Type B pancreatic cell (in vitro differentiated cells): ENCODE data around the gene MAVS. TPM values are rescaled to one million over a fixed set of nuclear protein-coding genes. Genes with fewer than 3 reads are reported as not detected.
A peak's percentile ranks its signal among the peaks of the same experiment; 100 is the strongest.
"Not testable (repeated sequence)": the region's sequence is repeated elsewhere in the genome, so short reads cannot be mapped to it uniquely, and the experiment has no call there.

Experiments
- DNase-seq: peaks from one replicate; pipeline ENCODE4 v3.0.0; 2021; ENCODE audit warnings: mixed read lengths; ENCODE audit not compliant: unreplicated experiment; ENCODE audit errors: extremely low spot score
- H3K27ac Mint-ChIP-seq: 2 replicates; pipeline ENCODE4 v1.8.0; 2021; ENCODE audit warnings: mild to moderate bottlenecking, mixed read lengths
- H3K27me3 Mint-ChIP-seq: 2 replicates; pipeline ENCODE4 v1.8.0; 2021; ENCODE audit warnings: mixed read lengths
- H3K36me3 Mint-ChIP-seq: 2 replicates; pipeline ENCODE4 v1.8.0; 2021; ENCODE audit warnings: mixed read lengths
- H3K4me1 Mint-ChIP-seq: one replicate; pipeline ENCODE4 v1.8.0; 2021; ENCODE audit warnings: mixed read lengths; ENCODE audit not compliant: unreplicated experiment
- H3K4me3 Mint-ChIP-seq: 2 replicates; pipeline ENCODE4 v1.8.0; 2021; ENCODE audit warnings: mild to moderate bottlenecking, mixed read lengths
- H3K9me3 Mint-ChIP-seq: 2 replicates; pipeline ENCODE4 v1.8.0; 2021; ENCODE audit warnings: mixed read lengths
- total RNA-seq: library from RNA; stranded (reverse); gene quantifications from 2 replicates; pipeline ENCODE4 v1.2.1, GENCODE V29; 2021; ENCODE audit warnings: low replicate concordance
- TF ChIP-seq, protein P1 (sequence below): fragments of 200-600 bp; sonication (generic); conservative IDR thresholded peaks from 2 replicates; pipeline ENCODE4 v1.5.0; 2021; ENCODE audit warnings: antibody characterized with exemption, mild to moderate bottlenecking

MAVS gene
- total RNA-seq, 1 donor from 2014 or later, result 44.5 TPM

DNA sequence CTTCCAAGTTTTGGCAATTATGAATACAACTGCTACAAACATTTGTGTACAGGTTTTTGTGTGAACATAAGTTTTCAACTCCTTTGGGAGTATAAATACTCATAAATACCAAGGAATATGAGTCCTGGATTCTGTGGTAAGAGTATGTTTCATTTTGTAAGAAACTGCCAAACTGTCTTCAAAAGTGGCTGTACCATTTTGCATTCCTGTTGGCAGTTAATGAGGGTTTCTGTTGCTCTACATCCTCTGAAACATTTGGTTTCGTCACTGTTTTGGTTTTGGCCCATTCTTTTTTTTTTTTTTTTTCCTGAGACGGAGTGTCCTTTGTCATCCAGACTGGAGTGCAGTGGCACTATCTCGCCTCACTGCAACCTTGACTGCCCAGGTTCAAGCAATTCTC is 17.8 kb upstream of the MAVS start:
- no peaks in the 10 kb centered on the region for H3K27me3 Mint-ChIP-seq
- no peak overlapping the region for H3K27ac Mint-ChIP-seq
- no peaks in the 10 kb centered on the region for H3K9me3 Mint-ChIP-seq
- peaks cover 4% of the 10 kb centered on the region for H3K36me3 Mint-ChIP-seq
- no peaks in the 10 kb centered on the region for H3K4me1 Mint-ChIP-seq
- no peak overlapping the region for H3K4me3 Mint-ChIP-seq
- TF ChIP-seq, protein P1, sequence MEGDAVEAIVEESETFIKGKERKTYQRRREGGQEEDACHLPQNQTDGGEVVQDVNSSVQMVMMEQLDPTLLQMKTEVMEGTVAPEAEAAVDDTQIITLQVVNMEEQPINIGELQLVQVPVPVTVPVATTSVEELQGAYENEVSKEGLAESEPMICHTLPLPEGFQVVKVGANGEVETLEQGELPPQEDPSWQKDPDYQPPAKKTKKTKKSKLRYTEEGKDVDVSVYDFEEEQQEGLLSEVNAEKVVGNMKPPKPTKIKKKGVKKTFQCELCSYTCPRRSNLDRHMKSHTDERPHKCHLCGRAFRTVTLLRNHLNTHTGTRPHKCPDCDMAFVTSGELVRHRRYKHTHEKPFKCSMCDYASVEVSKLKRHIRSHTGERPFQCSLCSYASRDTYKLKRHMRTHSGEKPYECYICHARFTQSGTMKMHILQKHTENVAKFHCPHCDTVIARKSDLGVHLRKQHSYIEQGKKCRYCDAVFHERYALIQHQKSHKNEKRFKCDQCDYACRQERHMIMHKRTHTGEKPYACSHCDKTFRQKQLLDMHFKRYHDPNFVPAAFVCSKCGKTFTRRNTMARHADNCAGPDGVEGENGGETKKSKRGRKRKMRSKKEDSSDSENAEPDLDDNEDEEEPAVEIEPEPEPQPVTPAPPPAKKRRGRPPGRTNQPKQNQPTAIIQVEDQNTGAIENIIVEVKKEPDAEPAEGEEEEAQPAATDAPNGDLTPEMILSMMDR, result no peak
- DNase-seq, result no peak

DNA sequence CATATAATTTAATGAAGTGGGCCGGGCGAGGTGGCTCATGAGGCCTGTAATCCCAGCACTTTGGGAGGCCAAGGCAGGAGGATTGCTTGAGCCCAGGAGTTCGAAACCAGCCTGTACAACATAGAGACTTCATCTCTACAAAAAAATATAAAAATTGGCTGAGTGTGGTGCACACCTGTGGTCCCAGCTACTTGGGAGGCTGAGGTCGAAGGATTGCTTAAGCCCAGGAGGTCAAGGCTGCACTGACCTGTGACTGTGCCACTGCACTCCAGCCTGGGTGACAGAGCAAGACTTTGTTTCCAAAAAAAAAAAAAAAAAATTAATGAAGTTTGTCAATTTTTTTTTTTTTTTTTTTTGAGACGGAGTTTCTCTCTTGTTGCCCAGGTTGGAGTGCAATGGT is 16.7 kb upstream of the MAVS start:
- not testable (repeated sequence) for H3K4me3 Mint-ChIP-seq, DNase-seq, H3K27ac Mint-ChIP-seq, H3K4me1 Mint-ChIP-seq, H3K27me3 Mint-ChIP-seq, H3K9me3 Mint-ChIP-seq, H3K36me3 Mint-ChIP-seq

DNA sequence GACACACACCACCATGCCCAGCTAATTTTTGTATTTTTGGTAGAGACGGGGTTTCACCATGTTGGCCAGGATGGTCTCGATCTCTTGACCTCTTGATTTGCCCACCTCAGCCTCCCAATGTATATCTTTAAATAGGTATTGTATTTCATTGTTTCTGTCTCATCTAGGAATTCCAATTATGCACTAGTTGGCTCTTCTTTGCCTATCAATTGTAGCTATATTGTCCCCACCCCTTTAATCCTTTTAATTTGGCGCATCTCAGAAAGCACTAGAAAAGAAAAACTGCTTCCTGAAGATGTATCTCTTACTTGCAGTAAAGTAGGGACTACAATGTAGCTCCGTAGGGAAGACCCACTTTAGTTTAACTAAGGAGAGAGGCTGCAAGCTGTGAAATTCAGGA is 10.5 kb upstream of the MAVS start:
- no peaks in the 10 kb centered on the region for H3K9me3 Mint-ChIP-seq
- H3K27me3 Mint-ChIP-seq, result no peaks in the 10 kb centered on the region
- no peaks in the 10 kb centered on the region for H3K4me1 Mint-ChIP-seq
- TF ChIP-seq, protein P1, result no peak
- H3K27ac Mint-ChIP-seq, result no peak overlapping the region
- H3K4me3 Mint-ChIP-seq, result no peak overlapping the region
- no peak for DNase-seq
- no peaks in the 10 kb centered on the region for H3K36me3 Mint-ChIP-seq

DNA sequence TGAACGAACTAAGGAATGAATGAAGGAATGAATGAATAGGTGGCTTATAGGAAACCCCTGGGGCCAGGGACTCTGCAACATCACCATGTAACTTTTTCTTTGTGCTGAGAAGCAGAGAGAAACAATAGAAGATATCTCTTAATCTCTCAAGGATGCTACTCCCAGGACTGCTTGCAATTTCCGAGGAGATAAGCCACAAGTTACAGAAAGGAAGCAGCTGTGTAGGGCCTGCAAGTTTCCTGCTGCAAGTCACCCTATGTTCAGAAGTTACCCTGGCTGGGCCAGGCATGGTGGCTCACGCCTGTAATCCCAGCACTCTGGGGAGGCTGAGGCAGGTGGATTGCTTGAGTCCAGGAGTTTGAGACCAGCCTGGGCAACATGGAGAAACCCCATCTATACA is 7.3 kb upstream of the MAVS start:
- H3K27ac Mint-ChIP-seq, result no peak overlapping the region
- TF ChIP-seq, protein P1, result no peak

DNA sequence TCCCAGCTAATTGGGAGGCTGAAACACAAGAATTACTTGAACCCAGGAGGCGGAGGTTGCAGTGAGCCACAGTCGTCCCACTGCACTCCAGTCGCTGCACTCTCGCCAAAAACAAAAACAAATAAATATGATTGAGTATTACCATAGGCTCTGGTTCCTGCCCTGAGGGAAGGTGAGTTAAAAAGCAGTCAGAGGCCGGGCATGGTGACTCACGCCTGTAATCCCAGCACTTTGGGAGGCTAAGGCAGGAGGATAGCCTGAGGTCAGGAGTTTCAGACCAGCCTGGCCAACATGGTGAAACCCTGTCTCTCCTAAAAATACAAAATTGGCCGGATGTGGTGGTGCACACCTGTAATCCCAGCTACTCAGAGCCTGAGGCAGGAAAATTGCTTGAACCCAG is 6.4 kb upstream of the MAVS start:
- not testable (repeated sequence) for H3K4me3 Mint-ChIP-seq, H3K27me3 Mint-ChIP-seq, H3K4me1 Mint-ChIP-seq, DNase-seq, H3K9me3 Mint-ChIP-seq, H3K36me3 Mint-ChIP-seq, H3K27ac Mint-ChIP-seq

More for the DNA sequence above, 7.3 kb upstream of the MAVS start:
- H3K4me3 Mint-ChIP-seq, result no peak overlapping the region
- no peak for DNase-seq
- H3K36me3 Mint-ChIP-seq, result no peaks in the 10 kb centered on the region
- no peaks in the 10 kb centered on the region for H3K27me3 Mint-ChIP-seq
- no peaks in the 10 kb centered on the region for H3K4me1 Mint-ChIP-seq
- no peaks in the 10 kb centered on the region for H3K9me3 Mint-ChIP-seq

DNA sequence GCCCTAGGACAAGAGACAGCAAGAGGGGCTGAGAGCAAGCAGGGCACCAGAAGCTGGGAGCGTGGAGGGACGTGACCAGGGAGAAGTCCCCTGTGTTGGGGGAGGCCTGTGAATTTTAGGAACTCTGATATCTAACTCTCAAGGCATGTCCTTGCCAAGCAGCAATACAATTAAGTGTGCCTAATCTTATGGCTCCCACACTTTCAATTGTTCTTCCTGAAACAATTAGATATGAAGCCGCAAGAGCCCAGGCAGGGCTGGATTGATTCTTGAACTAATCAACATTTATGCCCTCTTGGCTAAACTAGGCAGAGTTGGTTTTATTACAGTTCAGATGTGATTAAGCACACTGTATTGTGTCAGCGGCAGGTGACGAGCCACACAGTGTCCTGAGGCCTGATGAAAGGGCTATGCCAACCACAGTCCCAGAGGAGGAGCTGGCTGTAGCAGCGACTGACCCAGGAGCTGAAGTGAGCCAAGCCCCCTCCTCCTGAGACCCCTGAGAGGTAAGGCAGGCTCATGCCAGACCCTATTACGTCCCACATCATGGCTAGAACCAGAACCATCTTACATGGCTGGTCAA is 4.2 kb upstream of the MAVS start:
- Mint-ChIP-seq H3K4me3 (no peak overlapping the region), H3K27me3 (no peaks in the 10 kb centered on the region), H3K36me3 (no peaks in the 10 kb centered on the region), H3K4me1 (peaks cover 4% of the 10 kb centered on the region), H3K9me3 (no peaks in the 10 kb centered on the region), H3K27ac (no peak overlapping the region)
- TF ChIP-seq, protein P1, result no peak
- no peak for DNase-seq

DNA sequence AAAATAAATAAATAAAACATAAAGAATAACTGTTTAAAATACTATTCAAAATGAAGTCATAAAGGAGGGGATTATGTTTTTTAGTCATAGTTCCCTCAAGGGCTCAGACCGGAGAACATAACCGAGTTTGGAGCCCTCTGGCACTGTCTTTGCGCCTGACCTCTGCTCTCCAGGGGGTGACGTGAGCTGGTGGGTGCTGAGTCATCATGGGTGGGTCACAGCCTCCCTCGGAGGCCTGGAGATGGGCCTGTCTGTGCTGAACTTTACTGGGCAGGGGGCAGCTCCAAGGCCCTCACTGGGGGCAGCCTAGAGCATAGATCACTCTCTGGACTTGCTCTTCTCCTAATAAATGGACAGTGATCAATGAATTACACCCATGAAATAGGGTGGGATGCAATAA is 3.1 kb upstream of the MAVS start:
- H3K27me3 Mint-ChIP-seq, result no peaks in the 10 kb centered on the region
- no peak for DNase-seq
- H3K9me3 Mint-ChIP-seq, result no peaks in the 10 kb centered on the region
- H3K36me3 Mint-ChIP-seq, result peaks cover 1% of the 10 kb centered on the region
- peaks cover 6% of the 10 kb centered on the region for H3K4me1 Mint-ChIP-seq
- no peak overlapping the region for H3K27ac Mint-ChIP-seq
- no peak overlapping the region for H3K4me3 Mint-ChIP-seq
- TF ChIP-seq, protein P1, result no peak

DNA sequence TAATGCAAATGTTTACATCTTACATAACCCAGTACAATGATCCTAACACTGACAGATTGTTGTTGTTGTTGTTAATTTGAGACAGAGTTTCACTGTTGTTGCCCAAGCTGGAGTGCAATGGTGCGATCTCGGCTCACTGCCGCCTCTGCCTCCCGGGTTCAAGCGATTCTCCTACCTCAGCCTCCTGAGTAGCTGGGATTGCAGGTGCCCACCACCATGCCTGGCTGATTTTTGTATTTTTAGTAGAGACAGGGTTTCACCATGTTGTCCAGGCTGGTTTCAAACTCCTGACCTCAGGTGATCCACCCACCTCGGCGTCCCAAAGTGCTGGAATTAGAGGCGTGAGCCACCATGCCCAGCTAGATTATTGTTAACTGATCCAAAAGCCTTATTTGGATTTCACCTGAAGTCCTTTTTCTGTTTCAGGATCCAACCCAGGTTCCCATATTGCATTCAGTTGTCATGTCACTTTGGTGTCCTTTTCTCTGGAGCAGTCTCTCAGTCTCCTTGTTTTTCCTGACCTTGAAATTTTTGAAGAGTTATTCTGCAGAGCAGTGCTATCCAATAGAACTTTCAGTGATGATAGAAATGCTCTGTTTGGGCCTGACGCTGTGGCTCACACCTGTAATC is 2.5 kb upstream of the MAVS start:
- H3K4me3 Mint-ChIP-seq, result peak overlapping the region; percentile 28
- H3K27me3 Mint-ChIP-seq, H3K9me3 Mint-ChIP-seq, DNase-seq, H3K27ac Mint-ChIP-seq, H3K36me3 Mint-ChIP-seq: not testable (repeated sequence)
- peaks cover 11% of the 10 kb centered on the region for H3K4me1 Mint-ChIP-seq
